IPS DF 6.9 (cell line): ENCODE results near the gene KCNA3.

ENCODE experiments used
- DNase-seq: peaks from one replicate; pipeline ENCODE4 v3.0.0-alpha.2; 2013; ENCODE audit warnings: low read depth, low spot score
- H3K27ac ChIP-seq: one replicate; pipeline ENCODE4 v1.5.1; 2013; ENCODE audit warnings: low read length, control low read depth
- H3K27me3 ChIP-seq: 2 replicates; pipeline ENCODE4 v1.6.1; 2013; ENCODE audit warnings: mild to moderate bottlenecking, low read length; ENCODE audit not compliant: control insufficient read depth, insufficient read depth
- H3K36me3 ChIP-seq: 2 replicates; pipeline ENCODE4 v1.6.1; 2013; ENCODE audit warnings: low read length; ENCODE audit not compliant: control insufficient read depth, insufficient read depth
- H3K4me1 ChIP-seq: 2 replicates; pipeline ENCODE4 v1.6.1; 2013; ENCODE audit warnings: low read length; ENCODE audit not compliant: control insufficient read depth, insufficient read depth
- H3K4me3 ChIP-seq: 2 replicates; pipeline ENCODE4 v1.5.1; 2013; ENCODE audit warnings: mild to moderate bottlenecking, low read length
- H3K9me3 ChIP-seq: 2 replicates; pipeline ENCODE4 v1.6.1; 2013; ENCODE audit warnings: low read length, inconsistent platforms; ENCODE audit not compliant: control insufficient read depth, insufficient read depth
- WGBS: extraction: QIAGEN DNeasy Blood & Tissue Kit; methylation state at CpG from one replicate; pipeline ENCODE4 v1.1.7; 2013; ENCODE audit warnings: mixed read lengths, missing lambda C conversion rate; ENCODE audit not compliant: insufficient read length, insufficient coverage; 5-methylcytosine and 5-hydroxymethylcytosine counted together

The KCNA3 gene

GRCh38 chr1:110706621-110707020 lies 31.9 kb upstream of the KCNA3 start:
- no peaks in the 10 kb centered on the region for H3K9me3 ChIP-seq
- no CpG with 5 or more reads among the region's 1 CpG for WGBS
- no peak for DNase-seq
- peaks cover 1% of the 10 kb centered on the region; the same call in 1 of the 2 replicates for H3K4me1 ChIP-seq
- no peak overlapping the region for H3K4me3 ChIP-seq
- H3K27ac ChIP-seq = no peak overlapping the region
- no peaks in the 10 kb centered on the region for H3K36me3 ChIP-seq
- H3K27me3 ChIP-seq = no peaks in the 10 kb centered on the region

- no peak for DNase-seq
- Histone ChIP-seq H3K36me3 (no peaks in the 10 kb centered on the region), H3K27ac (no peak overlapping the region), H3K9me3 (no peaks in the 10 kb centered on the region), H3K4me3 (no peak overlapping the region), H3K27me3 (no peaks in the 10 kb centered on the region), H3K4me1 (peaks cover 1% of the 10 kb centered on the region; the same call in 1 of the 2 replicates)
- WGBS = no CpG with 5 or more reads among the region's 1 CpG
Observed at GRCh38 chr1:110702260-110702659, 27.5 kb upstream of the KCNA3 start.

- DNase-seq = no peak
- Histone ChIP-seq H3K4me3 (no peak overlapping the region), H3K9me3 (no peaks in the 10 kb centered on the region), H3K36me3 (no peaks in the 10 kb centered on the region), H3K27ac (no peak overlapping the region), H3K4me1 (peaks cover 1% of the 10 kb centered on the region; the same call in 1 of the 2 replicates), H3K27me3 (no peaks in the 10 kb centered on the region)
- no CpG with 5 or more reads among the region's 2 CpGs for WGBS
Observed at GRCh38 chr1:110700767-110701166, 26.0 kb upstream of the KCNA3 start.

GRCh38 chr1:110697606-110698005 lies 22.9 kb upstream of the KCNA3 start:
- Histone ChIP-seq H3K4me3 (no peak overlapping the region), H3K9me3 (no peaks in the 10 kb centered on the region), H3K36me3 (no peaks in the 10 kb centered on the region), H3K4me1 (no peaks in the 10 kb centered on the region), H3K27ac (no peak overlapping the region), H3K27me3 (no peaks in the 10 kb centered on the region)
- no CpG with 5 or more reads among the region's 4 CpGs for WGBS
- no peak for DNase-seq

- Histone ChIP-seq H3K36me3 (no peaks in the 10 kb centered on the region), H3K27ac (no peak overlapping the region), H3K4me3 (no peak overlapping the region), H3K9me3 (no peaks in the 10 kb centered on the region), H3K27me3 (no peaks in the 10 kb centered on the region), H3K4me1 (no peaks in the 10 kb centered on the region)
- DNase-seq = no peak
Observed at GRCh38 chr1:110696818-110697217, 22.1 kb upstream of the KCNA3 start.

GRCh38 chr1:110690709-110691365 lies 16.1 kb upstream of the KCNA3 start:
- Histone ChIP-seq H3K9me3 (no peaks in the 10 kb centered on the region), H3K36me3 (no peaks in the 10 kb centered on the region), H3K4me1 (no peaks in the 10 kb centered on the region), H3K4me3 (no peak overlapping the region), H3K27ac (no peak overlapping the region), H3K27me3 (no peaks in the 10 kb centered on the region)
- no peak for DNase-seq
- no CpG with 5 or more reads among the region's 4 CpGs for WGBS

- H3K4me1 ChIP-seq = no peaks in the 10 kb centered on the region
- no peaks in the 10 kb centered on the region for H3K27me3 ChIP-seq
- no peak for DNase-seq
- H3K27ac ChIP-seq = no peak overlapping the region
- H3K36me3 ChIP-seq = no peaks in the 10 kb centered on the region
- H3K9me3 ChIP-seq = no peaks in the 10 kb centered on the region
- no peak overlapping the region for H3K4me3 ChIP-seq
Observed at GRCh38 chr1:110689868-110690267, 15.1 kb upstream of the KCNA3 start.

- Histone ChIP-seq H3K9me3 (no peaks in the 10 kb centered on the region), H3K4me3 (no peak overlapping the region), H3K36me3 (no peaks in the 10 kb centered on the region), H3K4me1 (no peaks in the 10 kb centered on the region), H3K27ac (no peak overlapping the region), H3K27me3 (no peaks in the 10 kb centered on the region)
- WGBS = no CpG with 5 or more reads among the region's 3 CpGs
- DNase-seq = no peak
Observed at GRCh38 chr1:110688514-110688913, 13.8 kb upstream of the KCNA3 start.

GRCh38 chr1:110687250-110687649 lies 12.5 kb upstream of the KCNA3 start:
- no peaks in the 10 kb centered on the region for H3K27me3 ChIP-seq
- no peak overlapping the region for H3K27ac ChIP-seq
- DNase-seq = no peak
- WGBS = no CpG with 5 or more reads among the region's 1 CpG
- H3K36me3 ChIP-seq = no peaks in the 10 kb centered on the region
- H3K4me3 ChIP-seq = no peak overlapping the region
- H3K4me1 ChIP-seq = no peaks in the 10 kb centered on the region
- H3K9me3 ChIP-seq = no peaks in the 10 kb centered on the region

- no CpG with 5 or more reads among the region's 4 CpGs for WGBS
- DNase-seq = no peak
- H3K27me3 ChIP-seq = no peaks in the 10 kb centered on the region
Observed at GRCh38 chr1:110686188-110686587, 11.4 kb upstream of the KCNA3 start.

GRCh38 chr1:110684491-110684890 lies 9.8 kb upstream of the KCNA3 start:
- DNase-seq = no peak
- Histone ChIP-seq H3K27ac (no peak overlapping the region), H3K27me3 (no peaks in the 10 kb centered on the region), H3K9me3 (no peaks in the 10 kb centered on the region), H3K36me3 (no peaks in the 10 kb centered on the region), H3K4me3 (no peak overlapping the region), H3K4me1 (no peaks in the 10 kb centered on the region)
- WGBS = no CpG with 5 or more reads among the region's 2 CpGs

More at GRCh38 chr1:110686188-110686587, 11.4 kb upstream of the KCNA3 start:
- no peaks in the 10 kb centered on the region for H3K9me3 ChIP-seq
- no peaks in the 10 kb centered on the region for H3K4me1 ChIP-seq
- H3K4me3 ChIP-seq = no peak overlapping the region
- no peaks in the 10 kb centered on the region for H3K36me3 ChIP-seq
- no peak overlapping the region for H3K27ac ChIP-seq
